Naive thymus-derived CD4-positive, alpha-beta T cell (primary cell): ENCODE data around the gene CRYBA2. TPM values are rescaled to one million over a fixed set of nuclear protein-coding genes. Genes with fewer than 3 reads are reported as not detected.

Experiments
- ATAC-seq: fragments of 150-1000 bp; cut with Tn5 transposase; 2 replicates; pipeline ENCODE4 v1.10.0; 2021; ENCODE audit warnings: mild to moderate bottlenecking, moderate library complexity
- CTCF ChIA-PET: fragments of 350-600 bp; sonication (Branson Sonifier 250); formaldehyde crosslinking; loops from one replicate; lab custom pipeline; 2021; ENCODE audit warnings: antibody characterized with exemption; lab: Charles Lee
- POLR2A ChIA-PET: fragments of 350-600 bp; sonication (Branson Sonifier 250); formaldehyde crosslinking; loops from one replicate; lab custom pipeline; 2021; ENCODE audit warnings: antibody characterized with exemption, inconsistent platforms; lab: Charles Lee
- DNase-seq, 9 donors: peaks; one replicate each; pipeline versions ENCODE4 v3.0.0 to v3.0.0-alpha.2; 2020 to 2022; ENCODE audit warnings: mixed read lengths in 1 of 9
- H3K27ac ChIP-seq: one replicate; pipeline ENCODE4 v1.7.0; 2013; ENCODE audit warnings: mild to moderate bottlenecking, low read depth, low read length, moderate library complexity
- H3K27me3 ChIP-seq, 2 donors: one replicate each; pipeline ENCODE4 v1.7.0; 2013; ENCODE audit warnings: low read length in 2 of 2, mild to moderate bottlenecking in 2 of 2, moderate library complexity in 2 of 2; ENCODE audit not compliant: control insufficient read depth in 2 of 2, insufficient read depth in 2 of 2
- H3K36me3 ChIP-seq, 3 experiments: 1 replicate in 2 of 3; 2 replicates in 1 of 3; pipeline ENCODE4 v1.7.0; 2013; ENCODE audit warnings: low read length in 3 of 3, mild to moderate bottlenecking in 3 of 3, moderate library complexity in 1 of 3; ENCODE audit not compliant: insufficient read depth in 3 of 3, control insufficient read depth in 2 of 3
- H3K4me1 ChIP-seq, 2 donors: one replicate each; pipeline ENCODE4 v1.7.0; 2013; ENCODE audit warnings: low read length in 2 of 2, mild to moderate bottlenecking in 2 of 2, moderate library complexity in 1 of 2; ENCODE audit not compliant: control insufficient read depth in 2 of 2, insufficient read depth in 2 of 2
- H3K4me3 ChIP-seq: 2 replicates; pipeline ENCODE4 v1.7.0; 2013; ENCODE audit warnings: mild to moderate bottlenecking, low read length
- H3K9me3 ChIP-seq, 3 experiments: 1 replicate in 2 of 3; 2 replicates in 1 of 3; pipeline ENCODE4 v1.7.0; 2013; ENCODE audit warnings: low read length in 3 of 3; ENCODE audit not compliant: control insufficient read depth in 2 of 3
- H3K27ac Mint-ChIP-seq, 9 donors: one replicate each; pipeline ENCODE4 v1.8.0; 2020 to 2022; ENCODE audit warnings: mixed read lengths in 9 of 9, mild to moderate bottlenecking in 8 of 9, moderate library complexity in 5 of 9, inconsistent platforms in 2 of 9
- H3K27me3 Mint-ChIP-seq, 5 donors: one replicate each; pipeline ENCODE4 v1.8.0; 2021 to 2022; ENCODE audit warnings: mixed read lengths in 5 of 5, mild to moderate bottlenecking in 1 of 5
- H3K36me3 Mint-ChIP-seq, 5 donors: one replicate each; pipeline ENCODE4 v1.8.0; 2020 to 2022; ENCODE audit warnings: mixed read lengths in 5 of 5, mild to moderate bottlenecking in 3 of 5, inconsistent platforms in 1 of 5
- H3K4me1 Mint-ChIP-seq, 7 donors: one replicate each; pipeline ENCODE4 v1.8.0; 2020 to 2022; ENCODE audit warnings: mixed read lengths in 7 of 7, mild to moderate bottlenecking in 3 of 7, inconsistent platforms in 1 of 7
- H3K4me3 Mint-ChIP-seq, 10 donors: one replicate each; pipeline ENCODE4 v1.8.0; 2020 to 2022; ENCODE audit warnings: mild to moderate bottlenecking in 10 of 10, mixed read lengths in 10 of 10, moderate library complexity in 6 of 10, inconsistent platforms in 2 of 10
- H3K9me3 Mint-ChIP-seq, 11 donors: one replicate each; pipeline ENCODE4 v1.8.0; 2020 to 2022; ENCODE audit warnings: mixed read lengths in 11 of 11, mild to moderate bottlenecking in 4 of 11, inconsistent platforms in 1 of 11, moderate library complexity in 1 of 11
- intact Hi-C, 2 donors: fragments of 100-400 bp; cut with micrococcal nuclease; formaldehyde crosslinking; loops; one replicate each; pipeline ENCODE4 v1.15.1; 2023
- polyA plus RNA-seq, 2 donors: library from polyadenylated mRNA; unstranded; fragments of 300-500 nt; fragmentation: Illumina TruSeq; gene quantifications; one replicate each; pipeline ENCODE4 v1.2.3, GENCODE V29; 2021
- total RNA-seq, 6 experiments: library from RNA in 5 of 6; stranded (reverse) in 5 of 6; gene quantifications; 1 replicate in 5 of 6; 2 replicates in 1 of 6; pipeline ENCODE4 v1.2.3 and lab custom pipeline; 2021 to 2026

CRYBA2 gene
- not detected for total RNA-seq
- polyA plus RNA-seq, result not detected
- not detected for total RNA-seq (lab: John Stamatoyannopoulos, UW)

GRCh38 chr2:218993345-218994315, at the start of gene CRYBA2:
TSS of gene CRYBA2 (minus strand) at chr2:218993422. CDS start at chr2:218993176, 246 bp downstream.
- H3K4me1 Mint-ChIP-seq, result peaks cover 0 to 14% (median 7%) of the 10 kb centered on the region in 7 donors
- CTCF ChIA-PET, result interaction anchor here (2.1 kb wide), 1 partner anchor 13 kb away, joined by 7 read pairs; no protein-coding TSS in a partner anchor
- H3K9me3 Mint-ChIP-seq, result no peaks in the 10 kb centered on the region
- Histone ChIP-seq H3K4me3 (no peak within 1 kb of the TSS), H3K27me3 (peaks cover 5 to 33% of the 10 kb centered on the region in 2 donors), H3K4me1 (peaks cover 0 to 7% of the 10 kb centered on the region in 2 donors), H3K27ac (no peak within 1 kb of the TSS), H3K36me3 (no peaks in the 10 kb centered on the region), H3K9me3 (no peaks in the 10 kb centered on the region)
- no peaks in the 10 kb centered on the region for H3K36me3 Mint-ChIP-seq
- ATAC-seq (no peak), DNase-seq (no peak)
- H3K4me3 Mint-ChIP-seq, result peak within 1 kb of the TSS in 4 of 10 donors; percentile 25 to 53 (median 48)
- POLR2A ChIA-PET, result no interaction called here
- intact Hi-C loops, result no loop called here
- H3K27me3 Mint-ChIP-seq, result peaks cover 72 to 92% (median 76%) of the 10 kb centered on the region in 5 donors
- no peak within 1 kb of the TSS for H3K27ac Mint-ChIP-seq

DNA sequence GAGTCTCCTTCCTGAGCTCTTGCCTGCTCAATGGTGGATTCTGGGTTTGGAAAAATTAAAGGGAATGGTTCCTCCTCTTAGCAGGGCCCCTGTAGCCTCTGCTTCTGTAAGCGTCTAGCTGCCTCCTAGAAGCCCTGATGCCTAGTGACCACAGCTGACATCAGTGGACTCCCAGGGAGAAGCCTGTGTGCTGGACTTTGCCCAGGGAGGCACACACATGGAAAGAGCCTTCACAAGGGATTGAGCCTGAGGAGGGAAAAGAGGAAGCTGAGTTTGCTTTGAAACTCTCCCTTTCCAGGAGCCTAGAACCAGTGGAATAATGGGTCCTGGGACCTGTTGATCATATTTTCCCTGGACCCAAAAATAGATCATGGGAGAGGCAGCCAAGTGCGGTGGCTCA, 49.5 kb upstream of the CRYBA2 start:
- H3K4me3 Mint-ChIP-seq, result no peak overlapping the region
- DNase-seq, result no peak
- no peak overlapping the region for H3K27ac ChIP-seq
- intact Hi-C loops, result no loop called here
- peaks cover 0 to 6% (median 0%) of the 10 kb centered on the region in 11 donors for H3K9me3 Mint-ChIP-seq
- no peak overlapping the region for H3K4me3 ChIP-seq
- H3K4me1 ChIP-seq, result peaks cover 0 to 7% of the 10 kb centered on the region in 2 donors
- H3K9me3 ChIP-seq, result peaks cover 0 to 5% (median 0%) of the 10 kb centered on the region in 3 experiments
- H3K36me3 ChIP-seq, result no peaks in the 10 kb centered on the region
- peaks cover 0 to 12% of the 10 kb centered on the region in 2 donors for H3K27me3 ChIP-seq
- ChIA-PET POLR2A (no interaction called here), CTCF (no interaction called here)
- no peak for ATAC-seq
- no peak overlapping the region for H3K27ac Mint-ChIP-seq
- peaks cover 5 to 16% (median 11%) of the 10 kb centered on the region in 7 donors for H3K4me1 Mint-ChIP-seq
- H3K36me3 Mint-ChIP-seq, result no peaks in the 10 kb centered on the region
- peaks cover 57 to 80% (median 75%) of the 10 kb centered on the region in 5 donors for H3K27me3 Mint-ChIP-seq

DNA sequence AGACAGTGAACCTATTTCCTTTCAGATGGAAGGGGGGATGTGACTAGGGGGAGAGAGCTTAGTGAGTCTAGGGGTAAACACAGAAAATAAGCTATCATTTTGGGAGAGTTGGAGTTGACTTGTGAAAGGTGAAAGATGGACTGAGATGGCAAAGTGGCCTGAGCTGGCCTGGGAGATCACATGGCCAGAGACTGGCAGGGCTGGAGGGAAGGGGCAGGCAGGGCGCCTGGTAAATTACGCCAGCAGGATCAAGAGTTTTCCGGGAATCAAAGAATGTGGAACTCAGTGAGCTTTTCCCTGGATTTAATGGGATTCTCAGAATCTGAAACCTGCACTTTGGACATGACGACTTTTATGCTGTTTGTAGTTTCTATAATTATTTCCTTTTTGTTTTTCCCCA, 48.9 kb upstream of the CRYBA2 start:
- no peak overlapping the region for H3K27ac Mint-ChIP-seq
- peaks cover 0 to 12% of the 10 kb centered on the region in 2 donors for H3K27me3 ChIP-seq
- POLR2A ChIA-PET, result no interaction called here

DNA sequence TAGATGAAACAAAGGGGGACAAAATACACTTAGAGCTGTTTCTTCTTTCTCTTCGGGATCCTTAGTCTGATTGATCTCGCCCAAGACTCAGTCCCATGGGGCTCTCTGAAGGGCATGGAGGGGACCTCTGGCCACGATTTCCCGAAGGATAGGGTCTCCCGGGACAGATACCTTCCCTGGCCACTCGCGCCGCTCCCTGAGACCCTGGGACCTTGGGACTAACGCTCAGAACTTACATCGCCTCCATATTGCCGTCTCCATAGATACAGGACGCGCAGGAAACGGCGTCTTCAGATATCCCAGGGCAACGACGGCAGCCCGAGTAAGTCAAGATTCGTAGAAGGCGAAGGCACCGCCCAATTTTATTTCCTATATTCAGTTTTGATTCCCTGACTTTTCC, 48.0 kb upstream of the CRYBA2 start, which contains the start of gene CFAP65:
CFAP65 (minus strand) TSS at position 265 of the 400 bp plus-strand sequence. CDS start 2,468 bp downstream, outside the sequence.
- no peak within 1 kb of the TSS for H3K4me3 ChIP-seq
- POLR2A ChIA-PET, result no interaction called here
- peaks cover 5 to 16% (median 11%) of the 10 kb centered on the region in 7 donors for H3K4me1 Mint-ChIP-seq
- H3K9me3 Mint-ChIP-seq, result peaks cover 0 to 6% (median 0%) of the 10 kb centered on the region in 11 donors
- CTCF ChIA-PET, result interaction anchor here (1.4 to 1.7 kb wide), 2 partner anchors 11 to 17 kb away, joined by 3 to 6 read pairs; no protein-coding TSS in a partner anchor
- no peak within 1 kb of the TSS for H3K27ac Mint-ChIP-seq
- peaks cover 54 to 78% (median 72%) of the 10 kb centered on the region in 5 donors for H3K27me3 Mint-ChIP-seq
- peaks cover 0 to 5% (median 0%) of the 10 kb centered on the region in 3 experiments for H3K9me3 ChIP-seq
- DNase-seq, result peak in 4 of 9 donors; percentile 25 to 45 (median 30)
- H3K36me3 Mint-ChIP-seq, result no peaks in the 10 kb centered on the region
- peaks cover 0 to 7% of the 10 kb centered on the region in 2 donors for H3K4me1 ChIP-seq
- intact Hi-C loops, result no loop called here
- ATAC-seq, result peak; percentile 44
- H3K36me3 ChIP-seq, result no peaks in the 10 kb centered on the region
- H3K27ac ChIP-seq, result no peak within 1 kb of the TSS
- peaks cover 0 to 12% of the 10 kb centered on the region in 2 donors for H3K27me3 ChIP-seq
- H3K4me3 Mint-ChIP-seq, result peak within 1 kb of the TSS in 9 of 10 donors; percentile 28 to 83 (median 70)

More for the DNA sequence above, 48.9 kb upstream of the CRYBA2 start:
- Histone ChIP-seq H3K36me3 (no peaks in the 10 kb centered on the region), H3K27ac (no peak overlapping the region), H3K4me3 (no peak overlapping the region), H3K9me3 (peaks cover 0 to 5% (median 0%) of the 10 kb centered on the region in 3 experiments), H3K4me1 (peaks cover 0 to 7% of the 10 kb centered on the region in 2 donors)
- no peak for DNase-seq
- CTCF ChIA-PET, result interaction anchor here (1.4 kb wide), 1 partner anchor 16 kb away, joined by 3 read pairs; no protein-coding TSS in a partner anchor
- H3K4me3 Mint-ChIP-seq, result peak overlapping the region in 1 of 10 donors; percentile 70
- peaks cover 5 to 16% (median 11%) of the 10 kb centered on the region in 7 donors for H3K4me1 Mint-ChIP-seq
- no peaks in the 10 kb centered on the region for H3K36me3 Mint-ChIP-seq
- H3K27me3 Mint-ChIP-seq, result peaks cover 58 to 80% (median 75%) of the 10 kb centered on the region in 5 donors
- ATAC-seq, result no peak
- H3K9me3 Mint-ChIP-seq, result peaks cover 0 to 6% (median 0%) of the 10 kb centered on the region in 11 donors
- intact Hi-C loops, result no loop called here

- peaks cover 59 to 76% (median 71%) of the 10 kb centered on the region in 5 donors for H3K27me3 Mint-ChIP-seq
Observed at GRCh38 chr2:219038600-219038999, 45.4 kb upstream of the CRYBA2 start.

DNA sequence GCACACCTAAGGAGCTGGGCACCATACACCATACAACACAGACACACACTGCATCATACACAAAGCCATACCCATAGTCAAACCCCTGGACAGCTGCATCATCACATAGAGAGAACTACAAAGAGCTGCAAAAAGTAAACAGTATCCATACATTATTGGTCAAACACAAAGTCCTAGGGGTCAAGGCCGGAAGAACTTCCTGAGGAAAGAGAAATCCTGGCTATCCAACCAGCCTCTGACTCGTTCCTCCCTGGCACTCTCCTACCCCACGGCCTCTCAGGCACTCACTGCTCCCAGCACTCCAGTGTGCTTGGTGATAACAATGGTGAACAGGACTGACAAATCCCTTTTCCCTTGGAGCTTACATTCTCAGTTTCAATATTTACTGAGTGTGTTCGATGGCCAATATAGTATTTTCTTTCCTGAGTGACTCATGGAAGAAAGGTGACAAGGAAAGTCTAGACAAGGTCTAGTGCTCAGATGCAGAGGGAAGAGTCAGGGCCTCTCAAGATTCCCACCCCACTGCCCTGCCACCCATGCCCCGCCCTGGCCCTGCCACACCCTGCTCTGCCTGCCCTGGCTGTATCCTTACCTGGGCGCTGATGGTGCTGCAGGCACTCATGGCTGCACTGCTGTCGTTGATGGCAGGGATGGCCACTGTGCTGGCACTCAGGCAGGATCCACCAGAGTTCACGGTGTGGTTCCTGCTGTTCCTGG, 44.7 kb upstream of the CRYBA2 start:
- intact Hi-C loops, result no loop called here
- Mint-ChIP-seq H3K36me3 (no peaks in the 10 kb centered on the region), H3K4me3 (no peak overlapping the region), H3K4me1 (peaks cover 5 to 16% (median 11%) of the 10 kb centered on the region in 7 donors), H3K27ac (no peak overlapping the region), H3K9me3 (peaks cover 0 to 6% (median 0%) of the 10 kb centered on the region in 11 donors), H3K27me3 (peaks cover 58 to 76% (median 71%) of the 10 kb centered on the region in 5 donors)
- ATAC-seq, result no peak
- H3K4me3 ChIP-seq, result no peak overlapping the region
- H3K4me1 ChIP-seq, result peaks cover 0 to 7% of the 10 kb centered on the region in 2 donors
- DNase-seq, result no peak
- ChIA-PET CTCF (interaction anchor here (0.6 kb wide), 1 partner anchor 22 kb away, joined by 3 read pairs; no protein-coding TSS in a partner anchor), POLR2A (no interaction called here)
- peaks cover 0 to 5% (median 0%) of the 10 kb centered on the region in 3 experiments for H3K9me3 ChIP-seq
- H3K27me3 ChIP-seq, result peaks cover 0 to 7% of the 10 kb centered on the region in 2 donors
- no peaks in the 10 kb centered on the region for H3K36me3 ChIP-seq
- no peak overlapping the region for H3K27ac ChIP-seq

More at GRCh38 chr2:219038600-219038999, 45.4 kb upstream of the CRYBA2 start:
- DNase-seq, result no peak
- no peak overlapping the region for H3K4me3 Mint-ChIP-seq
- no peaks in the 10 kb centered on the region for H3K36me3 Mint-ChIP-seq
- Histone ChIP-seq H3K4me3 (no peak overlapping the region), H3K9me3 (peaks cover 0 to 5% (median 0%) of the 10 kb centered on the region in 3 experiments), H3K4me1 (peaks cover 0 to 7% of the 10 kb centered on the region in 2 donors), H3K36me3 (no peaks in the 10 kb centered on the region), H3K27me3 (peaks cover 0 to 7% of the 10 kb centered on the region in 2 donors), H3K27ac (no peak overlapping the region)
- H3K27ac Mint-ChIP-seq, result no peak overlapping the region
- peaks cover 0 to 6% (median 0%) of the 10 kb centered on the region in 11 donors for H3K9me3 Mint-ChIP-seq
- ChIA-PET CTCF (interaction anchor here (0.6 kb wide), 2 partner anchors 23 to 115 kb away, joined by 3 to 4 read pairs; no protein-coding TSS in a partner anchor), POLR2A (no interaction called here)
- H3K4me1 Mint-ChIP-seq, result peaks cover 5 to 16% (median 11%) of the 10 kb centered on the region in 7 donors
- intact Hi-C loops, result no loop called here
- no peak for ATAC-seq
